GM21367 (cell line): Measurements from ENCODE around the gene NPW.
"Not testable (repeated sequence)": the region's sequence is repeated elsewhere in the genome, so short reads cannot be mapped to it uniquely, and the experiment has no call there.

Source experiments
- ATAC-seq: cut with Tn5 transposase; IDR thresholded peaks from one replicate; pipeline ENCODE4 v1.9.1; 2021; ENCODE audit not compliant: unreplicated experiment

Gene NPW

GRCh38 chr16:2001456-2002355 lies 17.9 kb upstream of the NPW start:
- no peak for ATAC-seq

GRCh38 chr16:2002406-2003230 lies 17.0 kb upstream of the NPW start:
- no peak for ATAC-seq

- no peak for ATAC-seq
These were observed 16.3 kb upstream of the NPW start for GRCh38 chr16:2003231-2003826.

GRCh38 chr16:2003827-2004641 lies 15.6 kb upstream of the NPW start:
- peak; percentile 35 for ATAC-seq

- no peak for ATAC-seq
These were observed 14.6 kb upstream of the NPW start for GRCh38 chr16:2004795-2005517.

DNA sequence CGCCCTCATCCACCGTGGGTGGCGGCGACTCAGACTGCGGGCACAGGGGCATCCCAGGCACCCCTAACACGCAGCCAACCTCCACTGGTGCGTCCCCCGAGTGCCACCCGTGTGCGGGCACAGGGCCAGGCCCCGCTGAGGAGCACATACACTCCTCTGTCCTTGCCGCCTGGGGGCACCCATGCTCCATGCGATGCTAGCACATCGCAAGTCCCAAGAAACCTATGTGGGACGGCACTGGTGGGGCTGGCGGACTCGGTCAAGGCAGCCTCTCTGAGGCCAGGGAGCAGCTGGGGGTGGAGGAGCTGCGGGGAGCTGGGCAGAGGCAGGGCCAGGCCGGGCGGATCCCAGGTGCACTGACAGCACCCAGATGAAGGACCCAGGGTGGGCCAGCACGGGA lies 13.9 kb upstream of the NPW start:
- ATAC-seq, result no peak

GRCh38 chr16:2006317-2006716 lies 13.3 kb upstream of the NPW start:
- ATAC-seq, result no peak

DNA sequence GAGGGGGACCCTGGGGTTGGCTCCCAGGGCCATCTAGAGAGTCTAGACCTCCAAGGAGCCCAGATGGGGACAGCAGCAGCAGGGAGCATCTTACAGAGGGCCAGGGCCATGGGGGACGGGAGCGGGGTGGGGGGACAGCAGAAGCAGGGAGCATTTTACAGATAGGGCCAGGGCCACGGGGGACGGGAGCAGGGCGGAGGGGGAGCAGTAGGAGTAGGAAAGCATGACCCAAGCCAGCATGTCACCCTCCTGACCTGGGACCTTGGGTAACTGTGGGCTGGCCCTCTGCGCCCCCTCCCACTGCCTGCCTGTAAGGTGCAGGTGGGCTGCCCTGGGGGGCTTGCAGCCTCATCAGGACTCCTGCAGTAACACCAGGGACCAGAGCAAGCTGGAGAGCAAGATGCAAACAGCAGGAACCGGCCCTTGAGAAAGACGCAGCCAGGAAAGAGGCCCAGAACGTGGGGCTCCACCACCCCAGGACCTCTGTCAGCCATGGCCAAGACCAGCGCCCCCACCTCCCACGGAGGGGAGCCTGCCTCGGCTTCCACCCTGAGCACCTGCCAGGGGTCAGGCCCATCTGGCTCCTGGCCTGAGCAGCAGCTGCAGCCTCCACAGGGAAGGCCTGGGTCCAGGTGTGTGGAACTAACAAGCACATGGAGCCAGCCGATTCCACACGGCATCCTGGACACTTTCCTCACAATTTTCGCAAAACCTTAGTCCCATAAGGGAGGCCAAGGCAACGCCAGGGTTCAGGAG lies 12.3 kb upstream of the NPW start:
- ATAC-seq, result no peak

GRCh38 chr16:2008009-2008526 lies 11.5 kb upstream of the NPW start:
- ATAC-seq, result no peak

DNA sequence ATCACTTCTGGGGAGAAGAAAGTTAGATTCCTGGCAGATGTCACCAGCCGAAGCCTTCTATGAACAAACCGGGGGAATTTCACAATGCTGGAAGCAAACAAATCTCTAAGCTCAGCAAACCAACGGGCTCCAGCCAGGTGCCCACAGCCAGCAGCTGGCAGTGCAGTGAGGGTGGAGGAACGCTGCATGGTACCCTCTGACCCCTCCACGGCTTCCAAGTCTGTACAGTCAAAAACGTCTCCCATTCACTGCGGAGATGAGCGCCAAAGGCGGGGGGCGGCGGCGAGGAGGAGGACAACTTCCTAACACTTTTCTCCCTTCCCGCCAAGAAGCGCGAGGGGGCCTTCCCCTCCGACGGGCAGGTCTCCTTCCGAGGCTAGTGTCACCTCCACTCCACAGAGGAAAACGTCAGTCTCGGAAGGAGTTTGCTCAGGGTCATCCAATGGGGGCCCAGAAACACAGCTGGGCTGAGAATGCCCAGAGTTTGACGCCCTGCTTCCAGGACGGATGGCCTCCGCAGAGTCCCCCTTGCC lies 10.9 kb upstream of the NPW start:
- no peak for ATAC-seq

DNA sequence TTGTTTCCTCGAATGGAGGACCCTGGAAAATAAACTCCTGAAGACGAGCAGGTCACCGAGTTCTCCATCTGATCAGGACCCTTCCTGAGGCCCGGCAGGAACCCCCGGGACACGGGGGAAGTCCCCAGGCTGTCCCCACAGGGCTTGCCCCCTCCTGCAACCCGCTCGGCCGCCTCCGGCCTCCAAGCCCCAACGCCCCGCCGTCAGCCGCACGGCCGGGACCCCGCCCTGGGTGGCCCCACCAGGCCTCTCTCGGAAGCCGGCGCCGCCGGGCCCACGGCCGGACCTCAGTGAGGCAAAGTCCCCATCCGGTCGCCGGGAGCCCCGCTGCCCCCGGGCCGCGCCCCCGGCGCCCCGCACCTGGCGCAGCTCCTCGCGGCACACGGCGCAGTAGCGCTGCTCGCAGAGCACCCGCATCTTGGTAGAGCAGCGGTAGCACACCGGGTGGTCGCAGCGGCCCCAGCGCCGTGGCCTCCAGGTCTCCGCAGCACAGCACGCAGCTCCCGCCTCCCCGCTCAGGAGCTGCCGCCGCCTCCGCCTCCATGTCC lies 10.3 kb upstream of the NPW start:
- no peak for ATAC-seq

- no peak for ATAC-seq
These were observed 9.6 kb upstream of the NPW start, which contains the start of gene ZNF598 for GRCh38 chr16:2009791-2010510. Gene ZNF598, minus strand, starts transcription at chr16:2009821.

DNA sequence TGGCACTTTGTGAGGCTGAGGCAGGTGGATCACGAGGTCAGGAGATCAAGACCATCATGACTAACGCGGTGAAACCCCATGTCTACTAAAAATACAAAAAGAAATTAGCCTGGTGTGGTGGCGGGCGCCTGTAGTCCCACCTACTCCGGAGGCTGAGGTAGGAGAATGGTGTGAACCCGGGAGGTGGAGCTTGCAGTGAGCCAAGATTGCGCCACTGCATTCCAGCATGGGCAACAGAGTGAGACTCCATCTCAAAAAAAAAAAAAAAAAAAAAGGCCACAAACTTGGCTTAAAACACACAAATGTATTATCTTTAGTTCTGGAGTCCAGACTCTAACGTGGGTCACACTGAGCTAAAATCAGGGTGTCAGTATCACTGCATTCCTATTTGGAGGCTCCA lies 7.9 kb upstream of the NPW start:
- ATAC-seq, result not testable (repeated sequence)

- ATAC-seq, result no peak
These were observed 6.1 kb upstream of the NPW start for GRCh38 chr16:2013527-2013926.

DNA sequence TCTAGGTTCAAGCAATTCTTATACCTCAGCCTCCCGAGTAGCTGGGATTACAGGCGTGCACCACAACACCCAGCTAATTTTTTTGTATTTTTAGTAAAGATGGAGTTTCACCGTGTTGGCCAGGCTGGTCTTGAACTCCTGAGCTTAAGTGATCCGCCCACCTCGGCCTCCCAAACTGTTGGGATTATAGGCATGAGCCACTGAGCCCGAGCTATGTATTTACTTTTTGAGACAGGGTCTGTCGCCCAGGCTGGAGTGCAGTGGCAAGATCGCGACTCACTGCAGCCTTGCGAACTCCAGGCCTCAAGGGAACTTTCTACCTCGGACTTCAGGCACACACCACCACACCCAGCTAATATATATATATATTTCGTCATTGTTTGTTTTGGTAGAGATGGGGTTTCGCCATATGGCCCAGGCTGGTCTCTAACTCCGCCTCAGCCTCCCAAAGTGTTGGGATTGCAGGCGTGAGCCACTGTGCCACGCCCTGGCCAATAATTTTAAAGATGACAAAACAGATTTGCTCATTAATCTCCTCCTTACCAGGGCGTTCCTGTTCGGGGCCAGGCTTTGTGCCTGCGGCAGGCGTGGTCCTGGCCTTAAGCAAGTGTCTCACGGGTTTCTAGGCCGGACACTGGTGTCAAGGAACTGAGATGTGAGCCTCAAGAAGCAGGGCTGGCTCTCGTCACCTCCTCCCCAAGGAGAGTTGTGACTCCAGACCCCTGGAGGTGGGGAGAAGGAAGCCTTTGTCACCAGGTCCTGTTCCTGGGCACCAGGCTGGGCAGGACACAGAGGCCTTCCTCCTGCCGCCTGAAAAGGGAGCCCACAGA lies 4.3 kb upstream of the NPW start:
- no peak for ATAC-seq

GRCh38 chr16:2015947-2016208 lies 3.7 kb upstream of the NPW start:
- ATAC-seq, result no peak

DNA sequence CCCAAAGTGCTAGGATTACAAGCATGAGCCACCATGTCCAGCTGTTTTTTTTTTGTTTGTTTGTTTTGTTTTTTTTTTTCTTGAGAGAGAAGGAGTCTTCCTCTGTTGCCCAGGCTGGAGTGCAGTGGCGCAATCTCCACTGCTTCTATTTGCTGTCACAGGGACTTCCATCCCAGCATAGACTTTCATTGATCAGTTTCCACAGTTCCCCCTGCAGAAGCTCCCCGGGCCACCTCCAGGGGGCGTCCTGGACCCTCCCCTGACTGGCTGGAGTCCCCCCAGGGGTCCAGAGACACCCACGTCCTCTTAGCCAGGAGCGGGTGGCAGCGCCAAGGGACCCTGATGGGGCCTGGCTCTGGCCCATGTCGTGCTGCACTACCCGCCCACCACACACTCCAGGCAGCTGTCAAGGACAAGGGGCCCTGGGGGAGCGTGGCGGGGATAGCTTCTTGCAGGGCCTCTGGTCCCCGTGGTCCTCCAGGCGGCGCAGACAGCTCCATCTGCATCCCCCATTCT lies 3.1 kb upstream of the NPW start:
- no peak for ATAC-seq
